HEK293T (cell line): ENCODE results near the gene FAM217A.
"Not testable (repeated sequence)": the region's sequence is repeated elsewhere in the genome, so short reads cannot be mapped to it uniquely, and the experiment has no call there.

Experiments
- FOXA1 ChIP-seq: fragments of 450-650 bp; IDR thresholded peaks from 2 replicates; pipeline ENCODE4 v1.6.1; 2016; ENCODE audit warnings: mild to moderate bottlenecking
- SUZ12 ChIP-seq: fragments of 450-650 bp; IDR thresholded peaks from 2 replicates; pipeline ENCODE4 v1.6.1; 2016; ENCODE audit warnings: mild to moderate bottlenecking

GRCh38 chr6:4090043-4090442, 11.1 kb upstream of the FAM217A start:
- TF ChIP-seq FOXA1, SUZ12: not testable (repeated sequence)
